ENCODE measurements around the gene HYAL2.

- TF ChIP-seq REST (IDR thresholded peaks at IDR 0.05) (no peak), CTCF (IDR thresholded peaks at IDR 0.05; ENCODE audit: low read depth, low read length, missing input control) (no peak), ZBTB33 (IDR thresholded peaks at IDR 0.05) (no peak), HNF4G (IDR thresholded peaks at IDR 0.05) (no peak), EGR1 (IDR thresholded peaks at IDR 0.05; ENCODE audit: low read depth in 2 of 2) (no peak)
Observed at GRCh38 chr3:50370594-50370993, 48.0 kb upstream of the HYAL2 start.

Measured in liver (tissue), 3 donors.